Transverse colon (tissue), 4 donors: ENCODE measurements around the gene IL1RAPL1. TPM values are rescaled to one million over a fixed set of nuclear protein-coding genes. Genes with fewer than 3 reads are reported as not detected.

Source experiments
- DNase-seq: peaks from one replicate; pipeline ENCODE4 v3.0.0-alpha.2; 2019
- H3K27ac ChIP-seq, 4 donors: fragments of 200-600 bp; sonication (generic); 2 replicates each; pipeline ENCODE4 v1.5.1; 2016 to 2018; ENCODE audit warnings: inconsistent platforms in 4 of 4
- H3K27me3 ChIP-seq: fragments of 200-600 bp; sonication (generic); 2 replicates; pipeline ENCODE4 v1.5.1; 2017; ENCODE audit warnings: inconsistent platforms
- H3K36me3 ChIP-seq, 4 donors: fragments of 200-600 bp; sonication (generic); 2 replicates each; pipeline ENCODE4 v1.5.1; 2017 to 2019; ENCODE audit warnings: inconsistent platforms in 4 of 4
- H3K4me1 ChIP-seq, 4 donors: fragments of 200-600 bp; sonication (generic); 2 replicates each; pipeline ENCODE4 v1.5.1; 2017 to 2020; ENCODE audit warnings: inconsistent platforms in 4 of 4
- H3K4me3 ChIP-seq, 4 donors: fragments of 200-600 bp; sonication (generic); 1 replicate in 1 of 4; 2 replicates in 3 of 4; pipeline versions ENCODE4 v1.5.1 to v1.6.1; 2017 to 2019; ENCODE audit warnings: inconsistent platforms in 4 of 4
- H3K9me3 ChIP-seq, 2 donors: fragments of 200-600 bp; sonication (generic); 2 replicates each; pipeline ENCODE4 v1.5.1; 2017 to 2019; ENCODE audit warnings: inconsistent platforms in 2 of 2
- CTCF ChIP-seq, 5 experiments: fragments of 200-600 bp in 3 of 5; fragments of 450-650 bp in 2 of 5; sonication (generic) in 3 of 5; IDR thresholded peaks; 1 replicate in 2 of 5; 2 replicates in 3 of 5; pipeline ENCODE4 v1.5.1; 2016 to 2017; ENCODE audit warnings: antibody characterized with exemption in 5 of 5, inconsistent platforms in 3 of 5, mild to moderate bottlenecking in 2 of 5, moderate library complexity in 1 of 5
- EP300 ChIP-seq: sonication (generic); formaldehyde crosslinking; IDR thresholded peaks from one replicate; pipeline ENCODE4 v1.6.1; 2017; ENCODE audit warnings: antibody characterized with exemption, low read depth
- POLR2A ChIP-seq: fragments of 450-650 bp; IDR thresholded peaks from one replicate; pipeline ENCODE4 v1.6.1; 2016; ENCODE audit warnings: antibody characterized with exemption, mild to moderate bottlenecking, moderate library complexity
- POLR2AphosphoS5 ChIP-seq, 3 donors: sonication (generic); formaldehyde crosslinking; IDR thresholded peaks; one replicate each; pipeline ENCODE4 v1.6.1; 2016; ENCODE audit warnings: antibody characterized with exemption in 3 of 3
- WGBS, 2 donors: methylation state at CpG; one replicate each; pipeline ENCODE4 v1.1.5; 2018; ENCODE audit warnings: low coverage in 1 of 2; 5-methylcytosine and 5-hydroxymethylcytosine counted together
- in situ Hi-C, 4 donors: fragments of 200-750 bp; cut with MboI; loops; one replicate each; pipeline versions ENCODE4 v1.15.0 to v1.15.1; 2017; ENCODE audit warnings: low sequenced_read_pairs in 3 of 4, low pct_ligation_motif_present in 1 of 4, low pct_unique_long_range_greater_than_20kb in 1 of 4
- intact Hi-C: fragments of 100-400 bp; cut with DNase I; formaldehyde crosslinking; loops from one replicate; pipeline ENCODE4 v1.15.1; 2023; ENCODE audit warnings: low total_unique reads
- total RNA-seq, 4 donors: library from RNA; depleted of rRNA; stranded (reverse); fragments of >200 nt; gene quantifications; one replicate each; pipeline ENCODE4 v1.1.0, GENCODE V29; 2016

Gene IL1RAPL1
- total RNA-seq, 4 donors from 2014 or later, result 0.14 to 0.32 (median 0.20) TPM; not detected in 1

DNA sequence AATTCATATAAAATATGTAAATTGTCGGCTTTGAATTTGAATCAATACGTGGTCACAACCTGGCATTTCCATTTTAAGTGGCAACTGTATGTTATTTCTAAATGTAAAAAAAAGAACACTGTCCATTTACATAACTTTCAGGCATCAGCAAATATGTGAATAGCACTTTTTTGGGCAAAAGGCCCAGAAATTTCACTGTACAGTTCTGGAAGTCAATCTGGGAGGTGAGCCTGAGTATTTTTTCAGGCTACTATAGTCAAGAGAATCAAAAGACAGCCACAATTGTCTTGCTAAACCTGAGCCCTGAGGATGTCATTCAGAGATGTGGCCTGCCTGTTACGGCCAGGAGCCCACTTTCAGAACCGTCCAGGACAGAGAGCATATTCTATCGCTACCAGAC, 1084.2 kb downstream of the IL1RAPL1 start:
- Histone ChIP-seq H3K9me3 (no peaks in the 10 kb centered on the region), H3K4me3 (no peak overlapping the region), H3K36me3 (no peaks in the 10 kb centered on the region), H3K4me1 (no peaks in the 10 kb centered on the region), H3K27me3 (no peaks in the 10 kb centered on the region), H3K27ac (no peak overlapping the region)
- no peak for DNase-seq
- intact Hi-C loops (no loop called here), in situ Hi-C loops (no loop called here)
- TF ChIP-seq POLR2A (no peak), POLR2AphosphoS5 (IDR thresholded peaks at IDR 0.05) (no peak), EP300 (no peak), CTCF (IDR thresholded peaks at IDR 0.05) (no peak)
- WGBS, 2 donors, result 83 to 100% methylated on average over 3 to 5 of the region's 5 CpGs

DNA sequence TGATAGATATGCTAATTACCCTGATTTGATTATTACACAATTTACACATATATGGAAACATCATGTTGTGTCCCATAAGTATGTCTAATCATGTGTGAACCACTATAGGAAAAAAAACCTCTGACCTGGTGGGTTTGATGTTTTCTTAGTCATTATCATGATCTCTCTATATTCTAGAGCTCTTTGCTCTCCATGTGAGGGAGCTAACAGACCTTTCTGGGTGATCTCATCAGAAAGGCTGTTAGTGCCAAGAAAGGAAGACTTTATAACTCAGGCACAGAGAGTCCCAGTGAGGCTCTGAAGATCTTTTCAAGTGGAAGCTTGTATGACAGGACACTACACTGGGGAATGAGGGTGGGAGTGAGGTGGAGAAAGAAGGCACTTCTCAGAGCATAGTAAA, 1100.4 kb downstream of the IL1RAPL1 start:
- Histone ChIP-seq H3K27ac (no peak overlapping the region), H3K4me1 (no peaks in the 10 kb centered on the region), H3K4me3 (no peak overlapping the region), H3K36me3 (no peaks in the 10 kb centered on the region), H3K9me3 (no peaks in the 10 kb centered on the region), H3K27me3 (no peaks in the 10 kb centered on the region)
- DNase-seq, result no peak
- intact Hi-C loops, result no loop called here
- in situ Hi-C loops, result no loop called here
- no peak for TF ChIP-seq POLR2AphosphoS5 (IDR thresholded peaks at IDR 0.05)
- no peak for TF ChIP-seq CTCF (IDR thresholded peaks at IDR 0.05)
- no peak for TF ChIP-seq POLR2A
- TF ChIP-seq EP300, result no peak

GRCh38 chrX:29690061-29690460, 1102.8 kb downstream of the IL1RAPL1 start:
- in situ Hi-C loops (no loop called here), intact Hi-C loops (no loop called here)
- WGBS, 2 donors, result 72 to 80% methylated on average over 1 to 3 of the region's 3 CpGs
- Histone ChIP-seq H3K27ac (no peak overlapping the region), H3K27me3 (no peaks in the 10 kb centered on the region), H3K9me3 (no peaks in the 10 kb centered on the region), H3K36me3 (no peaks in the 10 kb centered on the region), H3K4me1 (no peaks in the 10 kb centered on the region), H3K4me3 (no peak overlapping the region)
- TF ChIP-seq EP300, result no peak
- DNase-seq, result no peak

GRCh38 chrX:29691044-29691443, 1103.8 kb downstream of the IL1RAPL1 start:
- WGBS, 2 donors, result 56% methylated on average over 3 of the region's 3 CpGs; no CpG with 5 or more reads in 1 of the 2 donors
- in situ Hi-C loops, result no loop called here
- no peak for TF ChIP-seq POLR2AphosphoS5 (IDR thresholded peaks at IDR 0.05)
- TF ChIP-seq EP300, result no peak
- no peak for TF ChIP-seq POLR2A
- no peak for TF ChIP-seq CTCF (IDR thresholded peaks at IDR 0.05)

DNA sequence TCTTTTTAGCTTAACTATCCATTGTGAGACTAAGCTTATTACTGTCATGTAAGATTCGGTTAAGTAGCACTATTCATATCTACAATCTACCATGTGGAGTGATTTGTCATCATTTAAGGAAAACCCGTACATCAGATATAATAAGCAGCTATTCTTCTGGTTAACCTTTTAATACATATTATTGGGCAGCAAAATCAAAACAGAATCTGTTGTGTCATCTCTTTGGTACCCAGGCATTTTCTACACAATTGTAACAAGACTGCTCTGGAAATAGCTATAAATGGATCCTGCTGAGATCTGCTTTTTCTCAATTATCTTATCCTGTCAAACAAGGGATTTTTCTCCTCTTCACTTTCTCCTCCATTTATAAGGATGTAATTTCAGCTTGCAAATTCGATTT, 1106.7 kb downstream of the IL1RAPL1 start:
- TF ChIP-seq POLR2AphosphoS5 (IDR thresholded peaks at IDR 0.05) (no peak), CTCF (IDR thresholded peaks at IDR 0.05) (no peak), POLR2A (no peak), EP300 (no peak)
- in situ Hi-C loops, result no loop called here
- H3K4me1 ChIP-seq, result no peaks in the 10 kb centered on the region
- H3K27me3 ChIP-seq, result no peaks in the 10 kb centered on the region
- no peak overlapping the region for H3K4me3 ChIP-seq
- WGBS, 2 donors, result 50 to 58% methylated on average over 3 of the region's 3 CpGs
- H3K27ac ChIP-seq, result no peak overlapping the region
- no peaks in the 10 kb centered on the region for H3K9me3 ChIP-seq
- DNase-seq, result no peak
- H3K36me3 ChIP-seq, result no peaks in the 10 kb centered on the region
- intact Hi-C loops, result no loop called here

More at GRCh38 chrX:29691044-29691443, 1103.8 kb downstream of the IL1RAPL1 start:
- no peaks in the 10 kb centered on the region for H3K4me1 ChIP-seq
- H3K36me3 ChIP-seq, result no peaks in the 10 kb centered on the region
- H3K9me3 ChIP-seq, result no peaks in the 10 kb centered on the region
- intact Hi-C loops, result no loop called here
- no peak overlapping the region for H3K4me3 ChIP-seq
- no peak overlapping the region for H3K27ac ChIP-seq
- no peak for DNase-seq
- H3K27me3 ChIP-seq, result no peaks in the 10 kb centered on the region
